Fibroblast of skin of back (primary cell): ENCODE data around the gene RANGAP1.
"Not testable (repeated sequence)": the region's sequence is repeated elsewhere in the genome, so short reads cannot be mapped to it uniquely, and the experiment has no call there.

Experiments used
- DNase-seq: peaks from one replicate; pipeline ENCODE4 v3.0.0-alpha.2; 2013

RANGAP1 gene

DNA sequence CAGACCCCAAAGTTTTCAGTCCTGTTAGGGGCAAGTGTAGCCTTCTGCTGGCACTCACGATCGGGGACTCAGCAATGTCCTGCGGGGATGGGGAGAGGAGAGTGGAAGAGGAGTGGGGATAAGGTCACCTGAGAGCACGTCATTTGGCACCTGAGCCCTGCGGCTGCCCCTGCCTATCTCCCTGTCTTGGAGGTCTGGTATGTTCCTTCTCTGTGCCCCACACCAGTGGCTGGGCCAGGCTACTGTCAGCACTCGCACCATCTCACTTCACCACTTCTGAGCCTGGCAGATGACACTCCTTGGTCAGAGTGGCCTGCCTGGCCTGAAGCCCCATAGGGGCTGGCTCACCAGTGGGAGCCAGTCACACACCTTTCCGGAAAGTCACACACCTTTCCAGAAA lies 25.1 kb downstream of the RANGAP1 start:
- DNase-seq, result no peak

- not testable (repeated sequence) for DNase-seq
Measured at GRCh38 chr22:41259756-41260155, 26.2 kb downstream of the RANGAP1 start.

- no peak for DNase-seq
Measured at GRCh38 chr22:41257696-41258095, 28.3 kb downstream of the RANGAP1 start.

- DNase-seq, result peak; percentile 44
Measured at GRCh38 chr22:41256254-41257253, 29.4 kb downstream of the RANGAP1 start.

GRCh38 chr22:41254230-41254629 lies 31.8 kb downstream of the RANGAP1 start:
- no peak for DNase-seq

- no peak for DNase-seq
Measured at GRCh38 chr22:41252365-41252764, 33.6 kb downstream of the RANGAP1 start.

GRCh38 chr22:41250127-41250526 lies 35.9 kb downstream of the RANGAP1 start:
- DNase-seq, result no peak

DNA sequence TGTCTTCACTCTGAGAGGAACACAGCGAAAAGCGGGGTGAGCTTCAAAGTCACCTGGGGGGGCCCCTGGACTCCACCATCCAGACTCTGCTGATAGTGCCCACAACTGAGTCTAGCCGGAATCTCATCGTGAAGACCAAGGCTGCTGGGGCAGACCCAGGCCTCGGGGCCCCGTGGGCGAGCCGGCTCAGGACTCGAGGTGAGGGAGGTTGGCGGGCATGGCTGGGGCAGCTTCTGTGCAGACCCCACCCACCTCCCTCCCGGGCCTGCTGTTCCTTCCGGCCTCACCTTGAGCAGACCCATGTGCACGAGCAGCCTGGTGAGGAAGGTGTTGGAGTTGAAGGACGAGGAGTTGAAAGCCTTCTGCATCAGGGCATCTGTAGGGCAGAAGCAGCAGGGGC lies 36.5 kb downstream of the RANGAP1 start:
- no peak for DNase-seq

GRCh38 chr22:41248758-41249157 lies 37.2 kb downstream of the RANGAP1 start:
- DNase-seq, result no peak

GRCh38 chr22:41248314-41248713 lies 37.7 kb downstream of the RANGAP1 start:
- no peak for DNase-seq

DNA sequence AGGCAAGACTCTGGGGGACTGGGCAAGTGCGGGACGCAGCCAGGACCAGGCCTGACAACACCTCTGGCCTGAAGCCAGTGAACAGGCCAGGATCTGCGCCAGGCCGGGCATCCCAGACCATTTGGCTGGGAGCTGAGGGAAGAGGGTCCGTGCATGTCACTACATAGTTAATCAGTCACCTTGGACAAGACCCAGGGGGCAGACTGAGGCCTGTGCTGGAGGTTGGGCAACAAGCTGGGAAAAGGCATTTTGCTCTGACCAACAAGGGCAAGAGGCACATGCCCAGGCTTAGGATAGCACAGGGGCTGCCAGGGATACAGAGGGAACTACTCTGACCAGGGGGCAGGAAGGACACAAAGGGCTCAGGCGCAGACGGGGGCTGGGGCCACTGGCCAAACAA lies 38.3 kb downstream of the RANGAP1 start:
- DNase-seq, result no peak

DNA sequence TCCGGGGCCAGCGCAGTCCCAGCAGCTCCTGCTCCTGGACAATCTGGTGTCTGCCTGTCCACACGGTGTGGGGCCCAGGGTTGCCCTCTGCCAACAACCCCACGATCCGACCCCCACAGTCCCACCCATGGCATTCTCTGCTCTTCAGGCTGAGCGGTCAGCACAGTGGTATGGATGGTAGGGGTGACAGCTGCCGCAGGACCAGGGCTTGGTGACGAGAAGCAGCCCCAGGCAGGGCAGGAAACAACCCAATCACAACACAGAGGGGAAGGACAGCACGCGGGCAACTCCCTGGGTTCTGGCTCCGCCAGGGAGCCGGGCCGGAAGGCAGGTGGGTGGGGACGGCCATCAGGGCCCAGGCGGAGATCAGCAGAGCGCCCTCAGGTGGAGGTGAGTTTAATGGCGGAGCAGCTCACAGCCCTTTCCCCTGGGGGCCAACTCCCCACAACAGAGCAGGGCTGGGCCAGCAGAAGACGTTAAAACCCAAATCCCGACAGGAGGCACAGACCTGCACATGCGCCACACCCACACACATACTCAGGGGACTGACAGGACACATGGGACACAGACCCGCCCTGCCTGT lies 40.0 kb downstream of the RANGAP1 start:
- no peak for DNase-seq

GRCh38 chr22:41243361-41243760 lies 42.6 kb downstream of the RANGAP1 start:
- no peak for DNase-seq

DNA sequence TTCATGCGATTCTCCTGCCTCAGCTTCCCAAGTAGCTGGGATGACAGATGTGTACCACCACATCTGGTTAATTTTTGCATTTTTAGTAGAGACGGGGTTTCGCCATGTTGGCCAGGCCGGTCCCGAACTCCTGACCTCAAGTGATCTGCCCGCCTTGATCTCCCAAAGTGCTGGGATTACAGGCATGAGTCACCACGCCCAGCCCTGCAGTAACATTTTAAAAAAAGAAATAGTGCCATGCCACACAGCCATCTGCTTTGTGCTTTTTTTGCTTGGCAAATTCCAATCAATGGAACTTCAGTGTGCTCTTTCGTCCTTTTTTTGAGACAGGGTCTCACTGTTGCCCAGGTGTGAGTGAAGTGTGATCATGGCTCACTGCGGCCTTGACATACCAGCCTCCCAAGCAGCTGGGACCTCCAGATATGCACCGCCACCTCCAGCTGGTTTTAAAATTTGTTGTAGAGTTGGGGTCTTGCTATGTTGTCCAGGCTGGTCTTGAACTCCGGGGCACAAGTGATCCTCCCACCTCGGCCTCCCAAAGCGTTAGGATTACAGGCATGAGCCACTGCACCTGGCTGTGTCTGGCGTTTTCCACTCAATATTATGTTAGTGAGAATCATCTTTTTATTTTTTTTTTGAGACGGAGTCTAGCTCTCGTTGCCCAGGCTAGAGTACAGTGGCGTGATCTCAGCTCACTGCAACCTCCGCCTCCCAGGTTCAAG lies 43.4 kb downstream of the RANGAP1 start:
- DNase-seq, result no peak

DNA sequence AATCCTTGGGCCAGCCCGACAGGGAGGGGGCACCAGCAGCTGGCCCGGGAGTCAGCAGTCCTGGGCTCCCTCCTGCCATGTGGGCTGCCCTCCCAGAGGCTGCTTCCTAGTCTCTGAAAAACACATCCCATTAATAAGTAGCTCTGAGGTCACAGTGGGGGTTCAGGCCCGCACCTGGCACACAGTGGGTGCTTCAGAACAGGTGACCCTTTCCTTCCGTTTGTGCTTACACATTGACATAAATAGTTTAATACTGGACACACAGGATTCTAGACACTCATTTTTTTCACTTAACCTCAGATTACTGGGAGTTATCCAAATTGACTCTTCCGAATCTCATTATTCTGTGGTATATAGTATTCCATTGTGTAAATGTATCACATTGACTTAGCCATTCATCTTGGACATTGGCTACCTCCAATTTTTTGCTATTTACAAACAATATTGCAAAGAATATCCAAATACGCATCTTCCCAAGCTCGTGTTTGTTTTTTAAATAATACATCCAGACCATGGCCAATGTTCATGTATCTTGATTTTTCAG lies 44.8 kb downstream of the RANGAP1 start:
- DNase-seq, result no peak

GRCh38 chr22:41240377-41241132 lies 45.4 kb downstream of the RANGAP1 start, which contains the start of gene CHADL:
Gene CHADL, minus strand, starts transcription at chr22:41240931. Its CDS starts 50 bp downstream, at chr22:41240881.
- no peak for DNase-seq

DNA sequence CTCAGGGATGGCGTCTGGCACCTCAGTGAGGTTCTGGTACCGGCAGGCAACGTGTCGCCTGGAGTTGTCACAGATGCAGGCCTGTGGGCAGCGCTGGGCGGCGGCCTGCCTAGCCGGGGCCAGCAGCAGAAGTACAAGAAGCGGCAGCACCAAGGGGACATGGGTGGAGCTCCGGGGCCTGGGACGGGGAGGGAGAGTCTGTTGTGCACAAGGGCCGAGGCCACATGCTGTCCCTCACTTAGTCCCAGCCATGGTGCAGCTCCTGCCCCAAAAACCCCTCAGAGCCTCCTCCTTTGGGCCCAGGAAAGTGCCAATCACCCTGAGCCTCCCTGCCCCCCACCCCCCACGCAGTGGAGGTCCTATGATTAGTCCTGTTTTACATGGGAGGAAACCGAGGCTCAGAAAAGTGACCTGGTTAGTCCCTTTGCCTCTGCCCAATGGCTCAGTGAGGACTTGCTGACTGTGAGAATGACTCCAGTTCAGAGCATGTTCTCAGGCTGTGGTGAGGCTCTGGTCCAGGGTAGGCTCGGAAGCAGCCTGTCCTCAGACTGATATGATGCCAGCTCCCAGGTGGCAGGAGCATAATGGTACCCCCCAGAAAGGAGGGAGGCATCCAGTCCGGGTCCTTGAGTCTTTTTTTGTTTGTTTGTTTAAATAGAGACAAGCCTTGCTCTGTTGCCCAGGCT lies 46.4 kb downstream of the RANGAP1 start:
- no peak for DNase-seq

- no peak for DNase-seq
Measured at GRCh38 chr22:41238570-41239442, 47.2 kb downstream of the RANGAP1 start.

GRCh38 chr22:41237707-41238569 lies 48.0 kb downstream of the RANGAP1 start:
- peak; percentile 30 for DNase-seq
